Measurements from ENCODE around the gene CDCA5. TPM values are rescaled to one million over a fixed set of nuclear protein-coding genes. Genes with fewer than 3 reads are reported as not detected.

CDCA5 gene
- total and polyA plus RNA-seq, 3 experiments from 2014 or later, result 0.54 to 98.8 (median 94.9) TPM

GRCh38 chr11:65108469-65109123 is 24.8 kb upstream of the CDCA5 start:
- POLR2A ChIA-PET, result interaction anchor here (0.6 to 1.9 kb wide), 3 partner anchors 9 to 27 kb away, joined by 4 to 5 read pairs (median 5); partner anchors contain the start of genes VPS51 and ZNHIT2
- CTCF ChIA-PET, result interaction anchor here (0.6 to 6.1 kb wide), 5 partner anchors 9 to 27 kb away, joined by 3 to 104 read pairs (median 3); partner anchors contain the start of genes FAU, MRPL49, VPS51 and ZNHIT2

GRCh38 chr11:65107751-65108468 is 24.1 kb upstream of the CDCA5 start:
- peaks cover 23 to 42% (median 31%) of the 10 kb centered on the region in 3 donors for H3K4me1 Mint-ChIP-seq
- Histone ChIP-seq H3K36me3 (ENCODE audit: insufficient read depth, low read length) (peaks cover 21% of the 10 kb centered on the region), H3K9me3 (ENCODE audit: low read length) (no peaks in the 10 kb centered on the region), H3K4me1 (ENCODE audit: insufficient read depth, low read length) (peaks cover 20% of the 10 kb centered on the region), H3K27ac (ENCODE audit: low read depth, low read length) (no peak overlapping the region), H3K27me3 (ENCODE audit: insufficient read depth, low read length, poor library complexity, severe bottlenecking) (no peaks in the 10 kb centered on the region), H3K4me3 (ENCODE audit: low read length) (no peak overlapping the region)
- no peak overlapping the region for H3K4me3 Mint-ChIP-seq
- ChIA-PET CTCF (interaction anchor here (0.6 to 1.2 kb wide), 2 partner anchors 9 to 27 kb away, joined by 3 read pairs; partner anchors contain the start of gene ZNHIT2), POLR2A (interaction anchor here (0.9 to 1.9 kb wide), 2 partner anchors 11 to 28 kb away, joined by 4 to 5 read pairs; partner anchors contain the start of gene VPS51)
- H3K36me3 Mint-ChIP-seq, result peaks cover 0 to 55% (median 9%) of the 10 kb centered on the region in 3 donors
- no peaks in the 10 kb centered on the region for H3K9me3 Mint-ChIP-seq
- peaks cover 0 to under 1% of the 10 kb centered on the region in 2 donors for H3K27me3 Mint-ChIP-seq
- H3K27ac Mint-ChIP-seq, result no peak overlapping the region
- DNase-seq, result no peak

More at GRCh38 chr11:65108469-65109123, 24.8 kb upstream of the CDCA5 start:
- Mint-ChIP-seq H3K4me1 (peaks cover 30 to 42% (median 31%) of the 10 kb centered on the region in 3 donors), H3K9me3 (no peaks in the 10 kb centered on the region), H3K36me3 (peaks cover 0 to 48% (median 9%) of the 10 kb centered on the region in 3 donors), H3K4me3 (no peak overlapping the region), H3K27ac (no peak overlapping the region), H3K27me3 (peaks cover 0 to 2% of the 10 kb centered on the region in 2 donors)
- Histone ChIP-seq H3K4me3 (ENCODE audit: low read length) (no peak overlapping the region), H3K27me3 (ENCODE audit: insufficient read depth, low read length, poor library complexity, severe bottlenecking) (no peaks in the 10 kb centered on the region), H3K9me3 (ENCODE audit: low read length) (no peaks in the 10 kb centered on the region), H3K27ac (ENCODE audit: low read depth, low read length) (no peak overlapping the region), H3K4me1 (ENCODE audit: insufficient read depth, low read length) (peaks cover 27% of the 10 kb centered on the region), H3K36me3 (ENCODE audit: insufficient read depth, low read length) (peaks cover 21% of the 10 kb centered on the region)
- DNase-seq, result no peak

GRCh38 chr11:65107078-65107477 is 23.2 kb upstream of the CDCA5 start:
- POLR2A ChIA-PET, result no interaction called here
- Histone ChIP-seq H3K4me1 (ENCODE audit: insufficient read depth, low read length) (peaks cover 17% of the 10 kb centered on the region), H3K27me3 (ENCODE audit: insufficient read depth, low read length, poor library complexity, severe bottlenecking) (no peaks in the 10 kb centered on the region), H3K27ac (ENCODE audit: low read depth, low read length) (no peak overlapping the region), H3K9me3 (ENCODE audit: low read length) (no peaks in the 10 kb centered on the region), H3K36me3 (ENCODE audit: insufficient read depth, low read length) (peaks cover 21% of the 10 kb centered on the region), H3K4me3 (ENCODE audit: low read length) (no peak overlapping the region)
- Mint-ChIP-seq H3K36me3 (peaks cover 0 to 62% (median 9%) of the 10 kb centered on the region in 3 donors), H3K27ac (peak overlapping the region in 2 of 8 donors; percentile 68 to 83), H3K4me1 (peaks cover 23 to 37% (median 31%) of the 10 kb centered on the region in 3 donors), H3K9me3 (no peaks in the 10 kb centered on the region), H3K27me3 (no peaks in the 10 kb centered on the region), H3K4me3 (no peak overlapping the region)
- DNase-seq, result no peak
- CTCF ChIA-PET, result no interaction called here

GRCh38 chr11:65104628-65105027 is 20.8 kb upstream of the CDCA5 start:
- Mint-ChIP-seq H3K4me1 (peaks cover 7 to 19% (median 15%) of the 10 kb centered on the region in 3 donors), H3K27me3 (peaks cover 0 to 2% of the 10 kb centered on the region in 2 donors), H3K9me3 (no peaks in the 10 kb centered on the region), H3K4me3 (peak overlapping the region in 1 of 7 donors; percentile 51), H3K36me3 (peaks cover 0 to 71% (median 9%) of the 10 kb centered on the region in 3 donors), H3K27ac (peak overlapping the region in 2 of 8 donors; percentile 73 to 76)
- no peaks in the 10 kb centered on the region for H3K4me1 ChIP-seq (ENCODE audit: insufficient read depth, low read length)
- H3K36me3 ChIP-seq (ENCODE audit: insufficient read depth, low read length), result peaks cover 18% of the 10 kb centered on the region
- POLR2A ChIA-PET, result no interaction called here
- no peaks in the 10 kb centered on the region for H3K9me3 ChIP-seq (ENCODE audit: low read length)
- CTCF ChIA-PET, result interaction anchor here (2.5 kb wide), 1 partner anchor 12 kb away, joined by 5 read pairs; the partner anchor contains the start of gene ZNHIT2
- DNase-seq, result no peak
- H3K27me3 ChIP-seq (ENCODE audit: insufficient read depth, low read length, poor library complexity, severe bottlenecking), result no peaks in the 10 kb centered on the region
- no peak overlapping the region for H3K27ac ChIP-seq (ENCODE audit: low read depth, low read length)
- H3K4me3 ChIP-seq (ENCODE audit: low read length), result no peak overlapping the region

- Mint-ChIP-seq H3K27ac (peak overlapping the region in 3 of 8 donors; percentile 3 to 10 (median 9)), H3K36me3 (peaks cover 0 to 66% (median 12%) of the 10 kb centered on the region in 3 donors), H3K4me1 (peaks cover 13 to 25% (median 18%) of the 10 kb centered on the region in 3 donors), H3K27me3 (peaks cover 0 to 2% of the 10 kb centered on the region in 2 donors), H3K4me3 (peak overlapping the region in 1 of 7 donors; percentile 39), H3K9me3 (no peaks in the 10 kb centered on the region)
- Histone ChIP-seq H3K4me1 (ENCODE audit: insufficient read depth, low read length) (peaks cover 2% of the 10 kb centered on the region), H3K36me3 (ENCODE audit: insufficient read depth, low read length) (peaks cover 14% of the 10 kb centered on the region), H3K27me3 (ENCODE audit: insufficient read depth, low read length, poor library complexity, severe bottlenecking) (no peaks in the 10 kb centered on the region), H3K9me3 (ENCODE audit: low read length) (no peaks in the 10 kb centered on the region), H3K4me3 (ENCODE audit: low read length) (no peak overlapping the region), H3K27ac (ENCODE audit: low read depth, low read length) (no peak overlapping the region)
- no peak for DNase-seq
- POLR2A ChIA-PET, result interaction anchor here (0.7 kb wide), 1 partner anchor 221 kb away, joined by 4 read pairs; no protein-coding TSS in a partner anchor
- CTCF ChIA-PET, result interaction anchor here (2.5 to 9.1 kb wide), 2 partner anchors 8 to 13 kb away, joined by 5 to 104 read pairs; partner anchors contain the start of genes TM7SF2 and ZNHIT2
These were observed 19.6 kb upstream of the CDCA5 start for GRCh38 chr11:65103476-65103875.

- ChIA-PET POLR2A (no interaction called here), CTCF (interaction anchor here (9.1 kb wide), 1 partner anchor 9 kb away, joined by 104 read pairs; the partner anchor contains the start of gene TM7SF2)
- Mint-ChIP-seq H3K36me3 (peaks cover 0 to 65% (median 13%) of the 10 kb centered on the region in 3 donors), H3K4me3 (peak overlapping the region in 1 of 7 donors; percentile 42), H3K9me3 (no peaks in the 10 kb centered on the region), H3K27me3 (peaks cover 0 to 2% of the 10 kb centered on the region in 2 donors), H3K4me1 (peaks cover 18 to 30% (median 19%) of the 10 kb centered on the region in 3 donors), H3K27ac (peak overlapping the region in 2 of 8 donors; percentile 9 to 22)
- no peak overlapping the region for H3K27ac ChIP-seq (ENCODE audit: low read depth, low read length)
- H3K4me3 ChIP-seq (ENCODE audit: low read length), result no peak overlapping the region
- peaks cover 11% of the 10 kb centered on the region for H3K4me1 ChIP-seq (ENCODE audit: insufficient read depth, low read length)
- H3K36me3 ChIP-seq (ENCODE audit: insufficient read depth, low read length), result peaks cover 19% of the 10 kb centered on the region
- no peaks in the 10 kb centered on the region for H3K27me3 ChIP-seq (ENCODE audit: insufficient read depth, low read length, poor library complexity, severe bottlenecking)
- DNase-seq, result no peak
- H3K9me3 ChIP-seq (ENCODE audit: low read length), result no peaks in the 10 kb centered on the region
These were observed 18.6 kb upstream of the CDCA5 start for GRCh38 chr11:65102142-65103095.

All from CD8-positive, alpha-beta memory T cell (primary cell).